GM23248 (cell line): ENCODE data around the gene GPR35. TPM values are rescaled to one million over a fixed set of nuclear protein-coding genes. Genes with fewer than 3 reads are reported as not detected.

Source experiments
- DNase-seq: peaks from one replicate; pipeline ENCODE4 v3.0.0-alpha.2; 2015
- H2AFZ ChIP-seq: fragments of 200-600 bp; sonication (generic); 2 replicates; pipeline ENCODE4 v1.6.1; 2016; ENCODE audit warnings: antibody characterized with exemption
- H3F3A ChIP-seq: fragments of 200-600 bp; sonication (generic); 2 replicates; pipeline ENCODE4 v1.6.1; 2016; ENCODE audit warnings: mild to moderate bottlenecking, antibody characterized with exemption, mixed run types; ENCODE audit not compliant: insufficient read depth
- H3K27ac ChIP-seq: fragments of 200-600 bp; sonication (generic); 2 replicates; pipeline ENCODE4 v1.5.1; 2016; ENCODE audit warnings: mild to moderate bottlenecking
- H3K27me3 ChIP-seq: fragments of 200-600 bp; sonication (generic); replicated peaks from 2 replicates; pipeline ENCODE4 v1.6.1; 2016; ENCODE audit warnings: mild to moderate bottlenecking; ENCODE audit not compliant: insufficient read depth
- H3K36me3 ChIP-seq: fragments of 200-600 bp; sonication (generic); 2 replicates; pipeline ENCODE4 v1.6.1; 2016; ENCODE audit warnings: low read depth, mild to moderate bottlenecking
- H3K4me1 ChIP-seq: fragments of 200-600 bp; sonication (generic); 2 replicates; pipeline ENCODE4 v1.6.1; 2016; ENCODE audit warnings: mild to moderate bottlenecking; ENCODE audit not compliant: insufficient read depth
- H3K4me2 ChIP-seq: fragments of 200-600 bp; sonication (generic); one replicate; pipeline ENCODE4 v1.6.1; 2016; ENCODE audit warnings: mild to moderate bottlenecking; ENCODE audit not compliant: unreplicated experiment
- H3K4me3 ChIP-seq: fragments of 200-600 bp; sonication (generic); 2 replicates; pipeline ENCODE4 v1.5.1; 2016; ENCODE audit warnings: mild to moderate bottlenecking
- H3K79me2 ChIP-seq: fragments of 200-600 bp; sonication (generic); 2 replicates; pipeline ENCODE4 v1.6.1; 2016; ENCODE audit warnings: mild to moderate bottlenecking; ENCODE audit not compliant: insufficient read depth
- H3K9ac ChIP-seq: fragments of 200-600 bp; sonication (generic); 2 replicates; pipeline ENCODE4 v1.6.1; 2016; ENCODE audit warnings: mild to moderate bottlenecking
- H3K9me2 ChIP-seq: fragments of 200-600 bp; sonication (generic); 2 replicates; pipeline ENCODE4 v1.6.1; 2016; ENCODE audit warnings: mixed run types, mild to moderate bottlenecking, moderate library complexity; ENCODE audit not compliant: insufficient read depth
- H3K9me3 ChIP-seq: fragments of 200-600 bp; sonication (generic); one replicate; pipeline ENCODE4 v1.6.1; 2017; ENCODE audit warnings: low read depth
- H4K20me1 ChIP-seq: fragments of 200-600 bp; sonication (generic); 2 replicates; pipeline ENCODE4 v1.6.0; 2016; ENCODE audit not compliant: insufficient read depth
- EZH2 ChIP-seq: fragments of 200-600 bp; sonication (generic); IDR thresholded peaks from 2 replicates; pipeline ENCODE4 v1.6.1; 2018; ENCODE audit warnings: antibody characterized with exemption, mild to moderate bottlenecking; ENCODE audit not compliant: insufficient read depth, poor library complexity, severe bottlenecking
- EZH2phosphoT487 ChIP-seq: fragments of 200-600 bp; sonication (generic); IDR thresholded peaks from 2 replicates; pipeline ENCODE4 v1.6.1; 2018; ENCODE audit warnings: antibody characterized with exemption, moderate library complexity, mild to moderate bottlenecking, low read depth; ENCODE audit not compliant: insufficient read depth
- WGBS, 2 experiments: methylation state at CpG; one replicate each; pipeline ENCODE4 v1.1.6; 2015 to 2017; ENCODE audit warnings: low lambda C conversion rate in 2 of 2, low coverage in 1 of 2; ENCODE audit errors: missing lambda C conversion rate in 2 of 2; 5-methylcytosine and 5-hydroxymethylcytosine counted together
- in situ Hi-C: fragments of 300-500 bp; cut with MboI; formaldehyde crosslinking; loops from 2 replicates; pipeline ENCODE4 v1.15.0; 2020
- polyA plus RNA-seq: library from polyadenylated mRNA; unstranded; fragments of >200 nt; fragmentation: Nextera tagmentation; extraction: Ambion mirVana; gene quantifications from 2 replicates; pipeline ENCODE4 v1.2.1, GENCODE V29; 2016
- total RNA-seq: library from RNA; depleted of rRNA; stranded (reverse); fragments of >200 nt; shearing (Covaris generic); gene quantifications from 2 replicates; pipeline ENCODE4 v1.2.3, GENCODE V29; 2014

GPR35 gene
- total and polyA plus RNA-seq, 2 experiments from 2014 or later = 0.14 TPM; not detected in 1

DNA sequence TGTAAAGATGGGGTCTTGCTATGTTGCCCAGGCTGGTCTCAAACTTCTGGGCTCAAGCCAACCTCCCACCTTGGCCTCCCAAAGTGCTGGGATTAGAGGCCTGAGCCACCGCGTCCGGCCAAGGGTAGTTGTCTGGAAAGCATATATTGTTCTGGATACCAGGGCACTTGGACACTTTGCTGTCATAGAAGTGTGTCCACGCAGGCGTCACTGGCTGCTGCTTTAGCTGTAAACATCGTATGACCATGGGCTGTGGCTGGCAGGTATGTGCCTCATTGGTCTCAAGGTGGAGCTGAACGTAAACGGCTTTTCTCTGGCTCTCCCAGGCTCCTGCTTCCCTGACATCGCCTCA, 3.2 kb upstream of the GPR35 start:
- H3K9me2 ChIP-seq = no peaks in the 10 kb centered on the region
- H3K36me3 ChIP-seq = no peaks in the 10 kb centered on the region; the same call in 1 of the 2 replicates
- no peaks in the 10 kb centered on the region for H3K9me3 ChIP-seq
- WGBS, 2 experiments = 77% methylated on average over 9 of the region's 9 CpGs
- H3K9ac ChIP-seq = no peak overlapping the region
- no peak for DNase-seq
- H4K20me1 ChIP-seq = no peaks in the 10 kb centered on the region
- TF ChIP-seq EZH2 (no peak), EZH2phosphoT487 (no peak)
- H3K27ac ChIP-seq = no peak overlapping the region
- H3K4me2 ChIP-seq = no peak overlapping the region
- H2AFZ ChIP-seq = no peak overlapping the region
- no peaks in the 10 kb centered on the region for H3K27me3 ChIP-seq
- no peaks in the 10 kb centered on the region for H3K79me2 ChIP-seq
- in situ Hi-C loops = no loop called here
- 0 out of 2 replicates have a peak, but pooled peaks cover 3% of the 10 kb centered on the region for H3K4me1 ChIP-seq
- H3F3A ChIP-seq = no peaks in the 10 kb centered on the region
- no peak overlapping the region for H3K4me3 ChIP-seq

DNA sequence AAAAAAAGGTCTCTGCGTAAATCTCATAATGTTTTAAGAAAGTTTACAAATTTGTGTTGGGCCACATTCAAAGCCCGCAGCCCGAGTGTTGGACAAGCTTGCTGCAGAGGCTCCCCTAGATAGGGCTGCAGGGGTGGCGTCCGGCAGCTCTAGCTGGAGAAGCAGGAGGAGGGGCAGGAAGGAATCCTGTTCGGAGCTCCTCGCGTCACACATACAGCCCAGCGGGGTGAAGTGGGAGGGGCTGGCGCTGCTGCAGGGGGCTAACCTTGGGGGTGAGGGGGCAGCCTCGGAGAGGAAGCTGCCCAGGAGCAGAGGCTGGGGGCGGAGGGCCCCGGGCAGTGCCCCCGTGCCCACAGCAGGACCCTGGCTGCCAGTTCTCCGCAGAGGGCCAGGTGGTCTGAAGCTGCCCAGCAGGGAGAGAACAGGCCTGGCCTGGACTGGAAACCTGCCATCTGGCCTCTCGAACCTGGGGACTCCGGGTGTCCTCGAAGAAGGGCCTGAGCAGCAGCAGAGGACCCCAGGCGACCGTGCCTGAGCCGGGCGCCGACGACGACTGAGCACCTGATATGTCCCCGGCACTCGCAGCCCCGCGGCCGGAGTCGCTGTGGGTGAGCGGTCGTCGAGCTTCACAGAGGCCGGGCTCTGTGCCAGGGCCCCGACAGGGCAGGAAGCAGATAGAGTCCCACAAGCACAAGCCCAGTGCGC, 2.6 kb upstream of the GPR35 start:
- no peak overlapping the region for H3K27ac ChIP-seq
- H3K4me2 ChIP-seq = no peak overlapping the region
- no peak overlapping the region for H2AFZ ChIP-seq
- H3K36me3 ChIP-seq = no peaks in the 10 kb centered on the region; the same call in 1 of the 2 replicates
- H3K9me3 ChIP-seq = no peaks in the 10 kb centered on the region
- no peaks in the 10 kb centered on the region for H3K9me2 ChIP-seq
- H3K27me3 ChIP-seq = no peaks in the 10 kb centered on the region
- DNase-seq = no peak
- no peaks in the 10 kb centered on the region for H3F3A ChIP-seq
- no peaks in the 10 kb centered on the region for H3K79me2 ChIP-seq
- H3K9ac ChIP-seq = no peak overlapping the region
- no peaks in the 10 kb centered on the region for H4K20me1 ChIP-seq
- H3K4me1 ChIP-seq = 0 out of 2 replicates have a peak, but pooled peaks cover 3% of the 10 kb centered on the region
- in situ Hi-C loops = no loop called here
- no peak overlapping the region for H3K4me3 ChIP-seq
- WGBS, 2 experiments = 79 to 83% methylated on average over 34 to 37 of the region's 37 CpGs
- TF ChIP-seq EZH2phosphoT487 (no peak), EZH2 (no peak)

DNA sequence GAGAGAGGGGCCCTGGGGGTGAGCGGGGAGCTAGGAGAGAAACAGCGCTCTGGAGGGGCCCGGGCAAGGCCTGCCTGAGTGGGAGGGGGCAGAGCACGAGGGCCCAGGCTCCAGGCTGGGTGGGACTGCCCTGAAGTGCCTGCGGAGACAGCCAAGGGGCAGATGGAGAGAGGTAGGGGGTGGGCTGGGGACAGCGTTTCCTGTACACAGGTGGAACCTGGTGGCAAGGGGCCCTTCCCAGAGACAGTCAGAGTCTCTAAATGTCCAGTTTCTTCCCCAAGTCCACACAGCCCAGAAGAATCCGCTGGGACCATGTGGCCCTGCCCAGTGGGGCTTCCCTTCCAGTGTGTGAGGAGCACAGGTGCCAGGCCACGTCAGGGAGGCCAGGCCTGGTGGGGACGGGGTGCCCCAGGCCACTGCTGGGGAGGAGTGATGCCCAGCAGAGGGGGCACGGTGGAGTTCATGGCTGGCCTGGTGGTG, 1.7 kb upstream of the GPR35 start:
- WGBS, 2 experiments = 76 to 87% methylated on average over 5 to 10 of the region's 10 CpGs
- no peaks in the 10 kb centered on the region for H4K20me1 ChIP-seq
- H3K27ac ChIP-seq = no peak overlapping the region
- H3K9me3 ChIP-seq = no peaks in the 10 kb centered on the region
- H3K4me3 ChIP-seq = no peak overlapping the region
- no peak for DNase-seq
- H3K36me3 ChIP-seq = no peaks in the 10 kb centered on the region
- 0 out of 2 replicates have a peak, but pooled peaks cover 3% of the 10 kb centered on the region for H3K4me1 ChIP-seq
- no peak overlapping the region for H3K4me2 ChIP-seq
- H3K27me3 ChIP-seq = no peaks in the 10 kb centered on the region
- no peak overlapping the region for H3K9ac ChIP-seq
- H3K9me2 ChIP-seq = no peaks in the 10 kb centered on the region
- TF ChIP-seq EZH2phosphoT487 = no peak
- no peak for TF ChIP-seq EZH2
- no peaks in the 10 kb centered on the region for H3K79me2 ChIP-seq
- no peak overlapping the region for H2AFZ ChIP-seq
- no peaks in the 10 kb centered on the region for H3F3A ChIP-seq
- in situ Hi-C loops = no loop called here

DNA sequence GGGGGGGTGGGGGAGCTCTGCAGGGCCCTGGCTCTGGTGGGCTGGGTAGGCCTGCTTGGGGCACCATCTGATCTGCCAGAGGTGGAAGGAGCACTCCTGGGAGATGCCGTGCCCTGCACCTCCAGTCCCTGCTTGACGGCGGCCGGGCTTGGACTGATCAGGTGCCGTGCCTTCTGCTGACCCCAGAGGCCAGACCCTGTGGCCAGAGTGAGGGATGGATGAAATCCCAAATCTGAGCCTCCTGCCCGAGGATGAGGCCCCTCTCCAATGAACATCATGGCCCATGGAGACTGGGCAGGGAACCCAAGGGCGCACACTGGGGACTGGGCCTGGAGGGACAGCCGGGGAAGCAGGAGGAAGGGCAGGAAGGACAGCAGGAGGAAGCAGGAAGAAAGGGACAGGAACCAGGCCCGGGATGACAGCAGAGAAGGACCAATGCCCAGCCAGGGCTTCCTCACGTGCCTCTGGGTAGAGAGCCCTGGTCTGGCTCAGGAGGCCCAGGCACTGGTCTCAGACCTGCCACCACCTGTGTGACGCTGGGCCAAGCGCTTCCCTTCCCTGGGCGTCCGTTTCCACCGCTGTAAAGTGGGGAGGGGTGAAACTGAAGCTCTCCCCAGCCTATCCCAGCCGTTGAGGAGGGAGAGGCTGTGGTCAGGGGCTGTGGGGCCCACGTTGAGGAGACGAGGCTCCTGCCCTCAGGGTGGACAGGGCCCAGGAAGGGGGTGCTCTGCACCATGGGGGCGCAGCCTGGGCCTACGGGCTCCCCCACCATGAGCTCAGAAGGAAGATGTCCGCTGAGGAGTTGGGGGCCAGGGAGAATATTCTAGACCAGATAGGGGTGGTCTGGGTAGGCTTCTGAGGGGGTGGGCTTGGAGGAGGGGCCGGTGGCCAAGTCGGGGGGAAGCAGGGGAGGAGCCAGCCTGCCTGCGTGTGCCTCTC, 1.0 kb upstream of the GPR35 start:
- Histone ChIP-seq H3F3A (no peaks in the 10 kb centered on the region), H3K4me3 (no peak overlapping the region), H3K4me1 (0 out of 2 replicates have a peak, but pooled peaks cover 3% of the 10 kb centered on the region), H3K27me3 (no peaks in the 10 kb centered on the region), H3K9me2 (no peaks in the 10 kb centered on the region), H3K4me2 (no peak overlapping the region), H3K9me3 (no peaks in the 10 kb centered on the region), H3K79me2 (no peaks in the 10 kb centered on the region), H2AFZ (no peak overlapping the region), H4K20me1 (no peaks in the 10 kb centered on the region), H3K27ac (no peak overlapping the region), H3K36me3 (no peaks in the 10 kb centered on the region), H3K9ac (no peak overlapping the region)
- DNase-seq = no peak
- no peak for TF ChIP-seq EZH2
- TF ChIP-seq EZH2phosphoT487 = no peak
- WGBS, 2 experiments = 72 to 73% methylated on average over 21 to 22 of the region's 24 CpGs
- in situ Hi-C loops = no loop called here
